ENCODE measurements around the gene RARS1. TPM values are rescaled to one million over a fixed set of nuclear protein-coding genes. Genes with fewer than 3 reads are reported as not detected.
"Not testable (repeated sequence)": the region's sequence is repeated elsewhere in the genome, so short reads cannot be mapped to it uniquely, and the experiment has no call there.

Gene RARS1
- total RNA-seq, 1 experiment from 2014 or later: 478 TPM

DNA sequence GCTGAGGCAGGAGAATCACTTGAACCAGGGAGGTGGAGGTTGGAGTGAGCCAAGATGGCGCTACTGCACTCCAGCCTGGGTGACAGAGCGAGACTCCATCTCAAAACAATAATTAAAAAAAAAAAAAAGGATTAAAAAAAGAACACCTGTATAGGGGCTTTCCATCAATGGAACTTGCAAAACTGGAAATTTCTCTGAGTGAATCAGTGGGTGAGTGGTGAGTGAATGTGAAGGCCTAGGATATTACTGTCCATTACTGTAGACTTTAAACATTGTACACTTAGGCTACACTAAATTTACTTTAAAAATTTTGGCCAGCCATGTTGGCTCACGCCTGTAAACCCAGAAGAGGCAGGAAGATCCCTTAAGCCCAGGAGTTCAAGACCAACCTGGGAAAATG, 5.7 kb upstream of the RARS1 start:
- DNase-seq (ENCODE audit: low read depth): no peak

DNA sequence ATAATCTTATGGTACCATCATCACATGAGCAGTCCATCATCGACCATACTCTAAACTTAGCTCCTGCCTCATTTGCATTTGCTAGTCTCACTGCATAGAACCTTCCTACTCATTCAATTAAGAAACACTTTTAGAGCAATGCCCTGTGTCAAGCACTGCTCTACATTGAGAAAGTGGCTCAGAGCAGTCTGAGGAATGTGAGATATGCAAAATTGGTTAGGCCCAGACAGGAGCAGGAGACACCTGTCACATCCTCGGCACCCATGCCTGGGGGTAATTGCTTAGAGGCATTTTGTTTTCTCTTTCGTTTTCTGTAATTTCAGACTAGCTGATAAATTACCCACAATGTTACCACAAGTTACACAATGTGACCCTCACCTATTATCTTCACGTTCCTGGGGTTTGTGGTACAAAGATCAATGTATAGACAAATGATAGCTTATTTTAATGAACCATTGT, 4.9 kb upstream of the RARS1 start:
- DNase-seq (ENCODE audit: low read depth): no peak

DNA sequence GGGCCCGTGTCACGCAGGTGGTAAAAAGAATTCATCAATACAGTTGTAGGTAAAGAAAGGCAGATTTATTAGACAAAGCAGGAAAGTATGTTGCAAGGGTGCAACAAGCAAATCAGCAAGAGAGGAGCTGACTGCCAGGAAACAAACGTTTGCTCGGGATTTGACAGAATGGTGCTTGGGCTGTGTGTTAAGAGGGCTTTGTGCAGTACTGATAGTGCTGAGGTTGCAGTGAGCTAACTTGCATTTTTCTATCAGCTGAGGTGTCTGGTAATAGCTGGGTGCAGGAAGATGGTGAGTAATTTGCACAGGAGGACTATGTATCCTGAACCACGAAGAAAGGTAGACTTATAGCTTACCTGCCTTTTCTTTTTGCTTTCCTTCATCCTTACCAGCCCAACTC, 3.9 kb upstream of the RARS1 start:
- DNase-seq (ENCODE audit: low read depth): no peak

DNA sequence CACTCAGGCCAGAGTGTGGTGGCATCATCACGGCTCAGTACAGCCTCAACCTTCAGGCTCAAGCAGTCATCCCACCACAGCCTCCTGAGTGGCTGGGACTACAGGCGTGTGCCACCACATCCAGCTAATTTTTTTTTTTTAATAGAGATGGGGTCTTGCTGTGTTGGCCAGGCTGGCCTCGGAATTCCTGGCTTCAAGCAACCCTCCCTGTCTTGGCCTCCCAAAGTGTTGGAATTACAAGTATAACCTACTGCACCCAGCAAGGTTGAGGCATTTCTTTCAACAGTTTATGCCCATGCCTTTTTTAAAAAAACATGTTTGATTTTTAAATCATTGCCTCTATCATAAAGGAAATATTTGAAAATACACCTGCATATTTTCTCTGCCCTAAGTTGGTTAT, 2.8 kb downstream of the RARS1 start:
- no peak for DNase-seq (ENCODE audit: low read depth)

DNA sequence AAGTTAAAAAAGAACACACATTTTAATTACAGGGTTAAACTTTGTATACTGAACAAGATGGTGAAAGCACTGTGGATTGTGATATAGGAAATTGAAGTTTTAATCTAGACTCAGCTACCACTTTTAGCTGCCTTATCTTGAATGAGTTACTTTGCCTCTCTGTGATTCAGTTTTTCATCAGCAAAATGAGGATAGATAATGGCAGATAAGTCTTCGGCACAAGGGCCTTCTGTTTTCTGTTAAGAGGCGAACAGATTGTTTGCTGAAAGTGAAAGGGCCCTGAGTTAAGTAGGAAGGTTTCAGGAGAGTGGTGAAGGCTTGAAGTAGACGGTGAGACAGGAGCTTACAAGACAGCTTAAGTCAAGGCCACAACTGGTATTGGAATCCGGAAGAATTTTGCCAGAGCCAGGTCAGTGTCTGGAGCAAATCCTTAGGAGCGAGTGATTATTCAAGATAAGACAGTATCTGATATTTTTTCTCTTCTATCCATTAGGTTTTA, 7.8 kb downstream of the RARS1 start:
- DNase-seq (ENCODE audit: low read depth): no peak

DNA sequence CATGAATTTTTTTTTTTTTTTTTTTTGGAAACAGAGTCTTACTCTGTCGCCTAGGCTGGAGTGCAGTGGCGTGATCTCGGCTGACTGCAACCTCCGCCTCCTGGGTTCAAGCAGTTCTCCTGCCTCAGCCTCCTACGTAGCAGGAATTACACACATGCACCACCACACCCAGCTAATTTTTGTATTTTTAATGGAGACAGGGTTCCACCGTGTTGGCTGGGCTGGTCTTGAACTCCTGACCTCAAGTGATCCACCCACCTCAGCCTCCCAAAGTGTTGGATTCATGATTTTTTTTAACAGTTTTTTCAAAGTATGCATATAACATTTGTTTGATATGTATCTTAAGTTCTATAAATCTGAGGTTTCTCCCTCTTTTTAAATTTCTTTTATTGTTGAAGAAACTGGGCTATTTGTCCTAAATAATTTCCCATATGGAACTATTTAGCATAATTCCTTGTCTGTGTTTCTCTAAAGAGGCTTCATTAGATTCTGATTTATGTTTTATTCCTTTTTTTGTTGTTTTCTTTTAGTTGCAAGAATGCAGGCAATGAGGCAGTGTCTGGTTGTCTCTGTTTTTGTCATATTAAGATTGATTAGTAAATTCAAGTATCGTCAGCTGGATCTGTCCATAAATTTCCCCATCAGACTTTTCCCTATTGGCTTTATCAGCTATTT, 16.4 kb downstream of the RARS1 start:
- no peak for DNase-seq (ENCODE audit: low read depth)

DNA sequence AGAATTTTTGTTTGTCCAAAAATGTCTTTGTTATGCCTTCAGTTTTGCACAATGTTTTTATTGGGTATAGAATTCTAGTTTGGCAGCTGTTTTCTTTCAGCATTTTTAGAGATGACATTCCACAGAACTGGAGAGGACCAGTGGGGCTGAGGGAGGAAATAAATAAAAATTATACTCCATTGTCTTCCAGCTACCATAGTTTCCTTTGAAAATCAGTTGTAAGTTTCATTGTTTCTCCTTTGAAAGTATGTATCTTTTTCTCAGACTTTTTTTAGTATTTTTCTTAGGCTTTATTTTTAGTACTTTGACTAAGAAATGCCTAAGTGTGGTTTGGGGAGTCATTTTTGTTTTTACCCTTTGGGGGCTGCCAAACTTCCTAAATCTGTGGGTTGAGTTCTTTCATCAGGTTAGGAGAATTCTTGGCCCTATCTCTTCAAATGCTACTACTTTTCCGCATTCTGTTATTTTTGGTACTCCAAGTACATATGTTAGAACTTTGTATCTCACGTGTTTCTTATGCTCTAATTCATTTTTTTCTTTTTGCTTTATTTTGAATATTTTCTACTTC, 27.7 kb downstream of the RARS1 start:
- no peak for DNase-seq (ENCODE audit: low read depth)

DNA sequence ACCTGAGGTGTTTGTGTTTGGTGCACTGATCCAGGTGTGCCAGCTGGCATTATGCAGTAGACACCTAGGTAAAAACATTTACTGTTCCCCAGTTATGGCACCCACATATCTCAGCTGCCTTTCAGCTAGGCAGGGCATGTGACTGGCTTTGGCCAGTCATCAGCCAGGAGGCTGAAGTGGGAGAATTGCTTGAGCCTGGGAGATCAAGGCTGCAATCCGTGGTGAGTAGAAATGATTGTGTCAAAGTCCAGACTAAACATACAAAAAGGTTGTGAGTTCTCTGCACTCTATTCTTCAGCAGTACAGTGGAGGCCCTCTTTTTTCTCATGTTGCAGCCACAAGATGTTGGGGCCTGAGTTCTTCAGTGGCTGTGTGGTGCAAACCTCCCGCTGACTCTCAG, 39.6 kb downstream of the RARS1 start:
- no peak for DNase-seq (ENCODE audit: low read depth)

DNA sequence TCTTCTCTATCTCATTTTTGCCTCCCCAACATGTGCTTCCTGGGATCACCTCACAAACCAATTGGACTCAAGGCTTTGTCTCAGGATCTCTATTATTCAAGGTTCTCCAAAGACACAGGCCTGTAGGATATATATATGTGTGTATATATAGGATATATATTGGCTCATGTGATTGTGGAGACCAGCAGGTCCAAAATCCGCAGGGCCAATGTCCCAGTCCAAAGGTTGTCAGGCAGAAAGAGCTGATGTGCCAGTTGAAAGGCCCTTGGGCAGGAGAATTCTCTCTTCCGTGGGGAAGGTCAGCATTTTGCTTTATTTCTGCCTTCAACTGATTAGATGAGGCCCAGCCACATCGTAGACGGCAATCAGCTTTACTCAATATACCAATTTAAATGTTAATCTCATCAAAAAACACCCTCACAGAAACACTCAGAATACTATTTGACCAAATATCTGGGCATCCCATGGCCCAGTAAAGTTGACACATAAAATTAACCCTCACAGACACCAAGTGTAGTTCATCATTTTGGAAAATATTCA, 41.6 kb downstream of the RARS1 start:
- DNase-seq (ENCODE audit: low read depth): no peak

DNA sequence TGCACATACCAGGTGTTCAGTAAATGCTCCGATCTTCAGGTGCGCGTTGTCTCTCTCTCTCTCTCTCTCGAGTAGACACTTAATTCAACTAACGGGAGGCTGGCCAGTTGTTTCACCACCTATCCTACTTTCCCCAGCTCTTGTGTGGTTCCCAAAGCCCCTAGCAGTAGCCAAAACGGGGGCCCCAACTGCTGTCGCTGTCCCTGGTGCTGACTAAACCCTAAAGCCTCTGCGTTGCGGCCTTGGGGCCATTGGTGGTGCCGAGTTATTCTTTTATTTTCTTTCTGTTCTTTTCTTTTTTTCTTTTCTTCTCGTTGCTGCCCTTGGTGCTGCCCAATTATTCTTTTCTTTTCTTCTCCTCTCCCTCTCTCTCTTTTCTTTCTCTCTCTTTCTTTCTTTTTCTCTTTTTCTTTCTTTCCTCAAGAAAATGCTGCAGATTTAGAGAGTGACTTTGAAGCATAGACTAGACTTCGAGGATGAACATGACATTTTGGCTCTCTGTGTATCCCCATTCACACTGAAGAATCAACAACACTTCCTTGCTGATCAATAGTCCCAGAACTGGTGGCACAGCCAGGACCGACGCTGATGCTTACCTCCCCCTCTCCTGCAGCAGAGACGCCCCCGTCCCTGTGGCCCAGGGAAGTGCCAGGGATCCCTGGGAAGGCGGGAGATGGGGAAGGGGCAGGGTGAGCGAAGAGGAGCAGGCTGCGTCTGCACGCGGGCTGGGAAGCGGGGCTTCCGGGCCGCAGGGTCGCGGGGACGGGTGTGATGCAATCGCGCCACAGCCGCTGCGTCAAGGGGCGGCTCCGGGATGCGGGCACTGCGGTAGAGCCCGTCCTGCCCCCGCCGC, 42.5 kb downstream of the RARS1 start, which contains the start of gene FBLL1:
Gene FBLL1 (plus strand): TSS at position 785 of the 853 bp plus-strand sequence. CDS start 200 bp downstream, outside the sequence.
- DNase-seq (ENCODE audit: low read depth): peak; percentile 44

DNA sequence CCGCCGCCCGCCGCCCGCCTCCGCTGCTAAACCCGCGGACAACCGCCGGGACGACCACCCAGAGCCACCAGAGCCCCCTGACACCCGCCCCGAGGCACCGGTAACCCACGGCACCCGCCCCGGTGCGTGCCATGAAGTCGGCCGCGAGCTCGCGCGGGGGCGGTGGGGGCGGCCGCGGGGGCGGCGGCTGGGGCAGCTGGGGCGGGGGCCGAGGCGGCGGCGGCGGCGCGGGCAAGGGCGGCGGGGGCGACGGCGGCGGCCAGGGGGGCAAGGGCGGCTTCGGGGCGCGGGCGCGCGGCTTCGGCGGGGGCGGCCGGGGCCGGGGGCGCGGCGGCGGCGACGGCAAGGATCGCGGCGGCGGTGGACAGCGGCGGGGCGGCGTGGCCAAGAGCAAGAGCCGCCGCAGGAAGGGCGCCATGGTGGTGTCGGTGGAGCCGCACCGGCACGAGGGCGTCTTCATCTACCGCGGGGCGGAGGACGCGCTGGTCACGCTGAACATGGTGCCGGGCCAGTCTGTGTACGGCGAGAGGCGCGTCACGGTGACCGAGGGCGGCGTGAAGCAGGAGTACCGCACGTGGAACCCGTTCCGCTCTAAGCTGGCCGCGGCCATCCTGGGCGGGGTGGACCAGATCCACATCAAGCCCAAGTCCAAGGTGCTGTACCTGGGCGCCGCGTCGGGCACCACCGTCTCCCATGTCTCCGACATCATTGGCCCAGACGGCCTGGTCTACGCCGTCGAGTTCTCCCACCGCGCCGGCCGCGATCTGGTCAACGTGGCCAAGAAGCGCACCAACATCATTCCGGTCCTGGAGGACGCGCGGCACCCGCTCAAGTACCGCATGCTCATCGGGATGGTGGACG, 43.3 kb downstream of the RARS1 start:
- peak; percentile 6 for DNase-seq (ENCODE audit: low read depth)

DNA sequence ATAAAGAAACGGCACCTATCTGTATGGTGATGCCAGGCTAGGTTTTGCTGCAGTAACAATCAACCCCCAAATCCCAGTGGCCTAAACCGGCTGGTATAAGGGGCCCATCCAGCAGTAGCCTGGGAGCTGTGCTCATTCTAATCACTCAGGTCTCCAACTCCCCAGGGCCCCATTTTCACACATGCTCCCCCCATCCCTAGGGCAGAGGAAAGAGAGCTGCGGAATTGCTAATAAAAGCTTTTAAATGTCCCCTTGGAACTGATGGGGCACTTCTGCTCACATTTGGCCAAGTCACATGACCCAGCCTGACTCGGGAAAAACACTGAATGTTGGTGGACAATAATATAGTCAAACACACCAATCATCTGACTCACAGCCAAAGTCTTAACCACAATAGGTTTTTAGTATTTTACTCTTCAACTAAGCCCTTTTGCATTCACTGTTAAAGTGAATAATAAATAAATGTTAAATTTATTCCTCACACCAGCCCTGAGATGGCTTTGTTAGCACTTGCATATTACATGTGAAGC, 44.4 kb downstream of the RARS1 start:
- DNase-seq (ENCODE audit: low read depth): no peak

DNA sequence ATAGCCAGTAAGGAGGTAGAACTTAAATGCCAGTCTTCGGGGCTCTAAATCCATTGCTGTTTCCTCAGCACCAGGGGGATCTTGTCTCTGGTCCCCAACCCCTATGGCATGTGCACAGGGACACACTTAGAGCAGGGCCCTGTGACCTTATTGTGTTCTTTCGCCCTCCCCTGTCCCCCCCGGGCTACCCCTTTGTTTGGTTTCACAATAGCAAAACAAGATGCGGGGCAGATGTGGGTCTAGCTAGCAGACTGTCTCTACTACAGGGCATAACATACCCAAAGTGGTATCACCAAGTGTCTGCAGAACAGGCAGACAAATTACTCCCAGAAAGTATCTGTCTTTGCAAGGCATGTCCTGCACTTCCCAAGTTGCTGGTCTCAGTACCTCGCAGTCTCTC, 44.9 kb downstream of the RARS1 start:
- DNase-seq (ENCODE audit: low read depth): no peak

DNA sequence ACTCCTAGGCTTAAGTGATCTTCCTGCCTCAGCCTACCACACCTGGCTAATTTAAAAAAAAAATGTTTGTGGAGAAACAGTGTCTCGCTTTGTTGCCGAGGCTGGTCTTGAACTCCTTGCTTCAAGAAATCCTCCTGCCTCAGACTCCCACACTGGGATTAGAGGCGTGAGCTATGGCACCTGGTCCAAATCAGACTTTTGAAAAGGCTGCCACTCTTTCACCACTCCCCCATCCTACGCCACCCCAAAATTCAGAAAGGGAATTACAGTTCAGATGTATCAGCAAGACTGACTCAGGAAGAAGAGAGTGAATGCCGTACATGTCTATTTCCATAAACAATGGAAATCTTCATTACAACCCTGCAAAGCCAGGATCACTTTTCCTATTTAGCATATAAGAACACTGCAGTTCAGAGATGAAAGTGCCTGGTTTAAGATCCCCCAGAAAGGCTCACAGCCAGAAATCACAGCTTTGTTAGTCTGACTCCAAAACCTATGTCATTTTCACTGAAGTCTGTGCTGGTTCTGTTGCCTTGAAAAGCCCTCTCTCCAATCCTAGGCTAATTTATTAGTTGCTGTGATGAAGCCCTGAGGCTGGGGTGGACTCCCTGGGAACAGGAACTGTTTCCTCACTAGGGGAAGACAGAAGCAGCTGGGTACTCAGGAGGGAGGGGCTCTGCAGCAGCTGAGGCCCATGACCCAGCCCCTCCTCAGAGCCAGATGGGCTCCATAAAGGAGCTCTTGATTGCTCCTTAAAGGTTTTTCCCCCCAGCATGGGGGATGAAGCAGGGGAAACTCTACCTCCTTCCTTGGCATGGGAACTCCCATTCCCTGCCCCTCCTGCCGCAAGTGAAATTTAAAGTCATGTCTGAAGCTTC, 46.0 kb downstream of the RARS1 start:
- DNase-seq (ENCODE audit: low read depth): no peak

DNA sequence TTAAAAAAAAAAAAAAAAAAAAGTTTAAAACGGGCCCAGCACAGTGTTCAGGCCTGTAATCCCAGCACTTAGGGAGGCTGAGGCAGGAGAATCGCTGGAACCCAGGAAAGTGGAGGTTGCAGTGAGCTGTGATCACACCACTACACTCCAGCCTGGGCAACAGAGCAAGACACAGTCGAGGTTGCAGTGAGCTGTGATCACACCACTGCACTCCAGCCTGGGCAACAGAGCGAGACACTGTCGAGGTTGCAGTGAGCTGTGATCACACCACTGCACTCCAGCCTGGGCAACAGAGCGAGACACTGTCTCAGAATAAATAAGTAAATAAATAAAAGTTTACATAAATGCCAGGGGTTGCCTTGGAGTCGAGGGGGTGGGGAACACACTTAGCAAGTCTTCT, 48.1 kb downstream of the RARS1 start:
- not testable (repeated sequence) for DNase-seq (ENCODE audit: low read depth)

DNA sequence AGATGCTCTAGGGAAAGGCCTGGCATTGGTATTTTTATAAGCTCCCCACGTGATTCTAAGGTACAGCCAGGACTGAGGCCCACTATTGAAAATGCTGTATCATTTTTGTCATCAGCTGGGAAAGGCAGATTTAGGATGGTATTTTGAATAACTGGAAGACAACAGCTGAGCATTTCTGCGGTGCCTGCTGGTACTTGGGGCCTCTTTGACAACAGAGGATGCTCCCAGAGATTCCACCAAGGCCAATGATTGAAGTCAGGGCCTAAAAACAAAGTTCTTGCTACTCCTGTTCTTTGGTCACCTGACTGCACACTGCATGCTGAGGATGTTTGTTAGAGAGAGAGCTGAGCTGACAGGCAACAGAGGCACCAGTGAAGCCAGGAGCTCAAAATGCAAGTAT, 50.9 kb downstream of the RARS1 start:
- no peak for DNase-seq (ENCODE audit: low read depth)

DNA sequence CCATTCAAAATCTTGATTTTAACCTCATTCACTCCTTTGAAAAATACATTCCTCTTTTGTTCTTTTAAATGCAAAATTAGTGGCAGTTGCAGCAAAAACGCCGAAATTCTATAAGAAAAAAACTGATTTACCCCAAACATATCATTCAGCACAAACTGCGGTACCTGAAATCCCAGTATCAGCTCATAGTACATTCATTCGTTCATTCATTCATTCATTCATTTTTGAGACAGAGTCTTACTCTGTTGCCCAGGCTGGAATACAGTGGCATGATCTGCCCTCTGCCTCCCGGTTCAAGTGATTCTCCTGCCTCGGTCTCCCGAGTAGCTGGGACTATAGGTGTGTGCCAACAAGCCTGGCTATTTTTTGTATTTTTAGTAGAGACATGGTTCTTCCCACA, 63.3 kb downstream of the RARS1 start:
- DNase-seq (ENCODE audit: low read depth): no peak

DNA sequence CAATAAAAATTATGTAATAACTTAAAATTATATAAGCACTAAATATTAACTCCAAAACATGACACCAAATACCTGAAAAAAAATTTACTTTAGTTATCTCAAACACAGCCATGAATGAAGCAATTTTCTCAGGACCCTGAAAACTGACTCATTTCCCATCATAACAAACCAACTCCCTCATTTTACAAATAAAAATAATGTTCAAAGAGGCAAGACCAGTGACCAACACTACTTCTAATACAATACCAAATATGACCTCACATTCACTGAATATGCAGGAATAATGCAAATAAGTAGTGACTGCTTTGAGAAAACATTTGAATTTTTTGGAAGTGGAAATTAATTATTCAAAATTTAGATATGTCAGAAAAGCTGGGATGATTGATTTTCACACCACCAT, 64.4 kb downstream of the RARS1 start:
- no peak for DNase-seq (ENCODE audit: low read depth)

DNA sequence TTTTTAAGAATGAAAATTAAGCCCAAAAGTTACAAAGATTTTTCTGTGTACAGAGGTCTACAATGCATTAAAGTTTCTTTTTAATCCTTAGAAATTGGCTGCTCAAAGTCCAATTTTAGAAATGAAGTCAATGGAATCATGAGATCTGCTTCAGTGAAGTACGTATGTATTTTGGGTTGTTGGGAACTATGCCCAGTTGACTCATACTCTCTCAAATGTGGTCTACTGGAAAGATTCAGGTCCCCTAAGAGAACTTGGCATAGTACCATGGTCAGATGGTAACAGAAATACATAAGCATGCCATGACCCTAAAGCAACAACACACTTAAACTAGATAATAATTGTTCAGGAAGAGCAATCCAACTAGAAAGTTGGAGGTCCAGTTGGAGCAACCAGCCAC, 65.9 kb downstream of the RARS1 start:
- DNase-seq (ENCODE audit: low read depth): peak; percentile 52
